NB4 (cell line): ENCODE data around the gene KRTAP12-3.
"Not testable (repeated sequence)": the region's sequence is repeated elsewhere in the genome, so short reads cannot be mapped to it uniquely, and the experiment has no call there.

Experiments
- DNase-seq: peaks from one replicate; pipeline ENCODE4 v3.0.0; 2010; ENCODE audit warnings: low read depth
- H3K4me3 ChIP-seq: one replicate; pipeline ENCODE4 v1.5.1; 2011; ENCODE audit warnings: mild to moderate bottlenecking, low read depth, low read length, moderate library complexity
- MAX ChIP-seq: IDR thresholded peaks from 2 replicates; pipeline ENCODE4 v1.6.1; 2011; ENCODE audit warnings: low read depth, low read length
- MYC ChIP-seq: IDR thresholded peaks from 2 replicates; pipeline ENCODE4 v1.6.1; 2011; ENCODE audit warnings: low read depth, low read length
- POLR2A ChIP-seq: IDR thresholded peaks from 2 replicates; pipeline ENCODE4 v1.6.1; 2011; ENCODE audit warnings: mild to moderate bottlenecking; ENCODE audit not compliant: insufficient read length; ENCODE audit errors: extremely low read depth
- TF ChIP-seq, protein P1 (sequence below): IDR thresholded peaks from one replicate; pipeline ENCODE4 v1.5.1; 2012; ENCODE audit warnings: low read depth, low read length

Gene KRTAP12-3

DNA sequence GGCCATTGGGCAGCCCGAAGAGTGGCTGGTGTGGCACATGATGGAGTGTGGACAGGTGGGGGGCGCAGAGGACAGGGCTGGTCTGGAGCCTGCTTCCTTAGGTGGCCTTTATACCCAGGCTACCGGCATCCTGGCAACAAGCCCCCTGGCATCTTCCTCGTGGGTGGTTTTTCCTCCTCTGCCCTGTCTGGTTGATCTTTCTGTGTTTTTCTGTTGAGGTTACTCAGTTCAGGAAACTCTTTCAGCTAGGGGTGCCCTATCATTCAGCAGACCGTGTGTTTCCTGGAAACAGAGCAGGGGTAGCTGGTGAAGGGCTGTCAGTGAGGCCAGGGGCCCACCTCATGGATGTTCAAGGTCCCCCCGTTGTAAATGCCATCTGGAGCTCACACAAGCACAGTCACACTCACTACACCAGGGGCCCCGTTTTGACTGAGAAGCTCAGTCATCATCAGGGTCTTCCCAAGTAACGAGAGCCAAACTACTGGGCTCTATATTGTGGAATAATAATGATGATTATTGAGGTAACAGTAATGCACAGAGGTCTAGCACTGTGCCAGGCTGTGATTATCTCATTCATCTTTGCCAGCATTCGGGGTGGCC lies 3.1 kb upstream of the KRTAP12-3 start, which contains the start of gene KRTAP12-4:
Gene KRTAP12-4, minus strand, starts transcription at position 84 of the 600 bp plus-strand sequence. Its CDS starts 45 bp downstream, at position 39.
- no peak for DNase-seq
- TF ChIP-seq MAX (no peak), MYC (no peak)
- H3K4me3 ChIP-seq, result no peak within 1 kb of the TSS

DNA sequence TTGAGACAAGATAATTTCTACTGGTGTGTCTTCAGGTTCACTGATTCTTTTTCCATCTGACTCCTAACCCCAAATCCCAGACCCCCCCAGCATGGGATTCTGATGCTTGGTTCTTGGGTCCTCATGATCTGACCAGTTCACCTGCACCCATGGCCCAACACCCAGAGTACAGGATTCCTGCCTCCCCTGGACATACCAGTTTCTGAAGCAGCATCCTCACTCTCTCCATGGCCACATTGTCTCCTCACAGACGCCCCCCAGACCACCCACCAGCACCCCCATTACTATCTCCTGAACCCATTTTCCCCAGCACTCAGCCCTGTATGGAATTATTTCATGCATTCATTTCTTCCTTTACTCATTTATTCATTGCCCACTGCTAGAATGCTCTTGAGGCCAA lies 864 bp upstream of the KRTAP12-3 start:
- TF ChIP-seq MYC (no peak), MAX (no peak), POLR2A (no peak)
- TF ChIP-seq, protein P1, sequence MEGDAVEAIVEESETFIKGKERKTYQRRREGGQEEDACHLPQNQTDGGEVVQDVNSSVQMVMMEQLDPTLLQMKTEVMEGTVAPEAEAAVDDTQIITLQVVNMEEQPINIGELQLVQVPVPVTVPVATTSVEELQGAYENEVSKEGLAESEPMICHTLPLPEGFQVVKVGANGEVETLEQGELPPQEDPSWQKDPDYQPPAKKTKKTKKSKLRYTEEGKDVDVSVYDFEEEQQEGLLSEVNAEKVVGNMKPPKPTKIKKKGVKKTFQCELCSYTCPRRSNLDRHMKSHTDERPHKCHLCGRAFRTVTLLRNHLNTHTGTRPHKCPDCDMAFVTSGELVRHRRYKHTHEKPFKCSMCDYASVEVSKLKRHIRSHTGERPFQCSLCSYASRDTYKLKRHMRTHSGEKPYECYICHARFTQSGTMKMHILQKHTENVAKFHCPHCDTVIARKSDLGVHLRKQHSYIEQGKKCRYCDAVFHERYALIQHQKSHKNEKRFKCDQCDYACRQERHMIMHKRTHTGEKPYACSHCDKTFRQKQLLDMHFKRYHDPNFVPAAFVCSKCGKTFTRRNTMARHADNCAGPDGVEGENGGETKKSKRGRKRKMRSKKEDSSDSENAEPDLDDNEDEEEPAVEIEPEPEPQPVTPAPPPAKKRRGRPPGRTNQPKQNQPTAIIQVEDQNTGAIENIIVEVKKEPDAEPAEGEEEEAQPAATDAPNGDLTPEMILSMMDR, result no peak
- no peak for DNase-seq

DNA sequence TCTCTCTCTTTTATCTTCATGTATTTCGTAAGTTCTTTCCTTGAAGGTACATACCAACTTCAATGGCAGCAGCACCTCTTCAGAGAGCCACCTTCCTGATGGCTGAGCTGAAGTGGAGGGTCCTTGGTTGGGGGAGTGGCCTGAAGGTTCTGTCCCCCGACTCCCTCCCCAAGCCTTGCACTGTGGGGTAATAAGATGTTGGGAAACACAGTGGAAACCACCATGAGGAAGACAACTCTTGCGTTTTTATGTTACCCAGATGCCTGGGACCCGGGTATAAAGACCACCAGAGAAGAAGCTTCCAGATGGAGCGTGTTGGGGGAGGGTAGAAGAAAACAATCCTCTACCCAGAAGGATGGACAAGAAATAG lies 794 bp downstream of the KRTAP12-3 start:
- TF ChIP-seq MAX (no peak), POLR2A (no peak), MYC (no peak)
- TF ChIP-seq, protein P1, result no peak
- peak; percentile 48 for DNase-seq
- H3K4me3 ChIP-seq, result no peak overlapping the region

More for the DNA sequence above, 864 bp upstream of the KRTAP12-3 start:
- H3K4me3 ChIP-seq, result no peak overlapping the region

DNA sequence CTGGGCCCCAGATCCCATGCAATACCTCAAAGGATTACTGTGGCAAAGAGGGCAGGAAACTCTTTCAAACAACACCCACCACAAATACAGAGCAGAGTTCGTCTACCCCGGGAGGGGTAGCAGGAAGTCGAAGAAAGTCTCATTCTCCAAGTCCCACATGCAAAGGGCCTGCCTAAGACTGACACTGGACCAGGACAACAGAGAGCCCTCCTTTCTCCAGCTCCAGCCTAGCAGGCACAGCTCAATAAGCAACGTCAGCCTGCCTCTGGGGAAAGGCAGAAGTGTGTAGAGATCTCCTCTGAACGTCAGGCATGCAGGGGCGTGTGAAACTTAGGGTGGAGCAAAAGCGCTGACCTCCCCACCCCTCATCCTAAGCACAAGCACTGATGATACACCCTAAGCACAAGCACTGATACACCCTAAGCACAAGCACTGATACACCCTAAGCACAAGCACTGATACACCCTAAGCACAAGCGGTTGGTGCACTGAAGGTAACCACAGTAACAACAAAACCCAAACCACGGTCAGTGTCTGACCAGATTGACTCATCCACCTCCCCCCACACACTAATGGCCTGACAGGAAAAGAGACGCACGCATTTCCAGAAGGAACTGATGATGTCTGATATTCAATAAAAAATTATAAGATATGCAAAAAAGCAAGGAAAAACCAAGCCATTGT lies 1.3 kb downstream of the KRTAP12-3 start:
- peak; percentile 69 for DNase-seq
- H3K4me3 ChIP-seq, result no peak overlapping the region
- TF ChIP-seq MYC (no peak), MAX (no peak), POLR2A (no peak)
- TF ChIP-seq, protein P1, result no peak

GRCh38 chr21:44661567-44661966 lies 3.8 kb downstream of the KRTAP12-3 start:
- not testable (repeated sequence) for H3K4me3 ChIP-seq, DNase-seq

DNA sequence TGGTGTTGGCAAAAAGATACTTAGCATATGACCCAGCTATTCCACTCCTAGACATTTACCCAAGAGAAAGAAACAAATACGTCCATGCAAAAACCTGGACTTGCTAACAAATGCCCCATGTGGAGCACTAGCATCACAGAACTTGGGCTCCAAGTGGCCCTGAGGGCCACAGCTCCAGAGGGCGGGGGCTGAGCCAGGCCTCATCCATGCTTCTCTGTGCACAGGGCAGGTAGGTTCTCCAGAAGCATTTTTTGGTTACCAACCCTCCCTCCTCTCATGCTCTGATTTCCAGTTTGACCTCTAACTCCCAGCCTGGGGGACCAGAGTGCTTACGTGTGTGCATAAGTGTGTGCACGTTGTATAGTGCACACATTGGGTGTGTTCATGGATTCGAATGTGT lies 7.0 kb downstream of the KRTAP12-3 start:
- no peak for TF ChIP-seq POLR2A
- TF ChIP-seq MAX, result no peak
- TF ChIP-seq MYC, result no peak
- TF ChIP-seq, protein P1, result no peak
- H3K4me3 ChIP-seq, result no peak overlapping the region
- no peak for DNase-seq
